Measurements from ENCODE around the gene TMEM273.

The TMEM273 gene

GRCh38 chr10:49139028-49139845 lies 49.0 kb downstream of the TMEM273 start:
- no peak overlapping the region; the same call in 1 of the 2 replicates for H3K4me3 ChIP-seq (ENCODE audit: control insufficient read depth, low read depth, low read length)
- TF ChIP-seq CTCF (IDR thresholded peaks at IDR 0.05; ENCODE audit: control insufficient read depth, insufficient read depth, low read depth, low read length, missing control alignments), result no peak
- peak; percentile 62 for DNase-seq (ENCODE audit: low read depth)

GRCh38 chr10:49138361-49138891 lies 49.8 kb downstream of the TMEM273 start:
- DNase-seq (ENCODE audit: low read depth), result peak; percentile 67

GRCh38 chr10:49136525-49136924 lies 51.7 kb downstream of the TMEM273 start:
- DNase-seq (ENCODE audit: low read depth), result no peak
- H3K4me3 ChIP-seq (ENCODE audit: control insufficient read depth, low read depth, low read length), result no peak overlapping the region
- TF ChIP-seq CTCF (IDR thresholded peaks at IDR 0.05; ENCODE audit: control insufficient read depth, insufficient read depth, low read depth, low read length, missing control alignments), result no peak

More at GRCh38 chr10:49138361-49138891, 49.8 kb downstream of the TMEM273 start:
- no peak for TF ChIP-seq CTCF (IDR thresholded peaks at IDR 0.05; ENCODE audit: control insufficient read depth, insufficient read depth, low read depth, low read length, missing control alignments)
- no peak overlapping the region for H3K4me3 ChIP-seq (ENCODE audit: control insufficient read depth, low read depth, low read length)

- no peak for TF ChIP-seq CTCF (IDR thresholded peaks at IDR 0.05; ENCODE audit: control insufficient read depth, insufficient read depth, low read depth, low read length, missing control alignments)
- H3K4me3 ChIP-seq (ENCODE audit: control insufficient read depth, low read depth, low read length), result no peak overlapping the region
- no peak for DNase-seq (ENCODE audit: low read depth)
Measured at GRCh38 chr10:49135575-49136313, 52.4 kb downstream of the TMEM273 start.

- H3K4me3 ChIP-seq (ENCODE audit: control insufficient read depth, low read depth, low read length), result no peak overlapping the region
- DNase-seq (ENCODE audit: low read depth), result no peak
- TF ChIP-seq CTCF (IDR thresholded peaks at IDR 0.05; ENCODE audit: control insufficient read depth, insufficient read depth, low read depth, low read length, missing control alignments), result no peak
Measured at GRCh38 chr10:49134327-49134726, 53.9 kb downstream of the TMEM273 start.

- H3K4me3 ChIP-seq (ENCODE audit: control insufficient read depth, low read depth, low read length), result no peak within 1 kb of the TSS
- DNase-seq (ENCODE audit: low read depth), result no peak
- no peak for TF ChIP-seq CTCF (IDR thresholded peaks at IDR 0.05; ENCODE audit: control insufficient read depth, insufficient read depth, low read depth, low read length, missing control alignments)
Measured at GRCh38 chr10:49133706-49134248, 54.4 kb downstream of the TMEM273 start, which contains the start of gene FAM170B. Gene FAM170B, minus strand, starts transcription at chr10:49134021. Its CDS starts 103 bp downstream, at chr10:49133918.
